GM19438 (cell line): ENCODE measurements around the gene RBFOX1.

Source experiments
- ATAC-seq: cut with Tn5 transposase; IDR thresholded peaks from one replicate; pipeline ENCODE4 v1.9.1; 2021; ENCODE audit warnings: low read depth; ENCODE audit not compliant: unreplicated experiment

Gene RBFOX1

GRCh38 chr16:7400117-7400890, 67.7 kb downstream of the RBFOX1 start:
- ATAC-seq = no peak

GRCh38 chr16:7404217-7404616, 71.6 kb downstream of the RBFOX1 start:
- no peak for ATAC-seq

- no peak for ATAC-seq
Measured at GRCh38 chr16:7405166-7405565, 72.5 kb downstream of the RBFOX1 start.

- ATAC-seq = no peak
Measured at GRCh38 chr16:7408700-7409365, 76.2 kb downstream of the RBFOX1 start.

- ATAC-seq = no peak
Measured at GRCh38 chr16:7419441-7419840, 86.8 kb downstream of the RBFOX1 start.

- no peak for ATAC-seq
Measured at GRCh38 chr16:7420079-7420478, 87.4 kb downstream of the RBFOX1 start.

GRCh38 chr16:7420843-7421242, 88.2 kb downstream of the RBFOX1 start:
- ATAC-seq = no peak

- no peak for ATAC-seq
Measured at GRCh38 chr16:7421578-7421977, 88.9 kb downstream of the RBFOX1 start.

GRCh38 chr16:7422036-7422888, 89.6 kb downstream of the RBFOX1 start:
- no peak for ATAC-seq

- no peak for ATAC-seq
Measured at GRCh38 chr16:7423434-7424044, 90.9 kb downstream of the RBFOX1 start.

- no peak for ATAC-seq
Measured at GRCh38 chr16:7426161-7426560, 93.5 kb downstream of the RBFOX1 start.

- ATAC-seq = no peak
Measured at GRCh38 chr16:7431723-7432122, 99.1 kb downstream of the RBFOX1 start.

GRCh38 chr16:7436306-7436705, 103.7 kb downstream of the RBFOX1 start:
- ATAC-seq = no peak

GRCh38 chr16:7437135-7437804, 104.6 kb downstream of the RBFOX1 start:
- ATAC-seq = no peak

GRCh38 chr16:7437843-7438242, 105.2 kb downstream of the RBFOX1 start:
- no peak for ATAC-seq

- ATAC-seq = no peak
Measured at GRCh38 chr16:7438601-7439000, 106.0 kb downstream of the RBFOX1 start.

GRCh38 chr16:7439518-7439917, 106.9 kb downstream of the RBFOX1 start:
- ATAC-seq = no peak

- ATAC-seq = no peak
Measured at GRCh38 chr16:7440886-7441400, 108.3 kb downstream of the RBFOX1 start.

- ATAC-seq = no peak
Measured at GRCh38 chr16:7442050-7442449, 109.4 kb downstream of the RBFOX1 start.

GRCh38 chr16:7443142-7443541, 110.5 kb downstream of the RBFOX1 start:
- ATAC-seq = no peak
